ENCODE data around the gene ISL2. TPM values are rescaled to one million over a fixed set of nuclear protein-coding genes. Genes with fewer than 3 reads are reported as not detected.
"Not testable (repeated sequence)": the region's sequence is repeated elsewhere in the genome, so short reads cannot be mapped to it uniquely, and the experiment has no call there.

Gene ISL2
- total RNA-seq = 0.62 TPM

- DNase-seq (ENCODE audit: low spot score) = no peak
These were observed at the start of gene ISL2 for GRCh38 chr15:76336254-76337058. Gene ISL2, plus strand, starts transcription at chr15:76336773. Its CDS starts 111 bp downstream, at chr15:76336884.

DNA sequence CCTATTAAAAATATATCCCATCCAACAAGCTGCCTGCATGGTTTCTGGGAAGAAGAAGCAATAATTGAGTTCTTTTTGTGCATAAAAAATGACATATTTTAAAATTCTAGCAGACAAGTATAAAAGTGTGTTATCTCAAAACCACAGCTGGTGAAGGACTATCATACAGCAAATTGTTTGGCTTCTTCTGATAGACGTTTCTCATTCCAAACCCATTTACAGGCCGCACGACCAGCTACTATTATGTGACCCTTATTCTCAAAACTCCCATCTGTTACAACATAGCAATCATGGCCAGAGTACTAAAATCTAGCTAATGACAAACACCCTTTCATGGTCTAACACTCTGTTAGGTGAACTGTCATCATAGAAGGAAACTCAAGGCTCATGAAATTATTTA is 47.0 kb upstream of the ISL2 start:
- no peak for DNase-seq (ENCODE audit: low spot score)

- DNase-seq (ENCODE audit: low spot score) = no peak
These were observed 43.2 kb upstream of the ISL2 start for GRCh38 chr15:76293361-76293760.

DNA sequence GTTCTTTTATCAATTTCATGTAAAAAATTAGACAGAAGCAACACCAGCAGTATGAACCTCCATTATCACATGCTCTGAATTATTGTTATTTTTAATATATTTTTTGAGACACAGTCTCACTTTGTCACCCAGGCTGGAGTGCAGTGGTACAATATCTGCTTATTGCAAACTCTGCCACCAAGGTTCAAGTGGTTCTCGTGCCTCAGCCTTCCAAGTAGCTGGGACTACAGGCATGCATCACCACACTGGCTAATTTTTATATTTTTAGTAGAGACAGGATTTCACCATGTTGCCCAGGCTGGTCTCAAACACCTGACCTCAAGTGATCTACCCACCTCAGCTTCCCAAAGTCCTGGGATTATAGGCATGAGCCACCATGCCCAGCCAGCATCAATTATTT is 42.1 kb upstream of the ISL2 start:
- DNase-seq (ENCODE audit: low spot score) = not testable (repeated sequence)

- no peak for DNase-seq (ENCODE audit: low spot score)
These were observed 39.7 kb upstream of the ISL2 start for GRCh38 chr15:76296849-76297248.

GRCh38 chr15:76297951-76298350 is 38.6 kb upstream of the ISL2 start:
- DNase-seq (ENCODE audit: low spot score) = not testable (repeated sequence)

DNA sequence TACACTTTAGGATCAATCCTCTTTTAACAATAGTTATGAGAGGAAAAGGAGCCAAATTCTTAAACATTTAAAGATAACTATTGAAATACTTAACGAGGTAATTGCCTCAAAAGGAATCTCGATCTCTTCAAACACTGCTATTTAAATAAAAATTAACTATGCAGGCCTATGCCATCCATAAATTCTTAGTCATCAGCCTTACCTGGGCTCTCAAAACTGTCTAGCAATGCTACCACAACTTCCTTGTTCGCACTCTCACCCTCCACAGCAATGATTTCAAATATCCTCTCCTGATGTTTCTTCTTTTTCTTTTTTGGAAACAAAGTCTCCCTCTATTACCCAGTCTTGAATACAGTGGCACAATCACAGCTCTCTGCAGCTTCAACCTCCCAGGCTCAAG is 37.6 kb upstream of the ISL2 start:
- DNase-seq (ENCODE audit: low spot score) = no peak

DNA sequence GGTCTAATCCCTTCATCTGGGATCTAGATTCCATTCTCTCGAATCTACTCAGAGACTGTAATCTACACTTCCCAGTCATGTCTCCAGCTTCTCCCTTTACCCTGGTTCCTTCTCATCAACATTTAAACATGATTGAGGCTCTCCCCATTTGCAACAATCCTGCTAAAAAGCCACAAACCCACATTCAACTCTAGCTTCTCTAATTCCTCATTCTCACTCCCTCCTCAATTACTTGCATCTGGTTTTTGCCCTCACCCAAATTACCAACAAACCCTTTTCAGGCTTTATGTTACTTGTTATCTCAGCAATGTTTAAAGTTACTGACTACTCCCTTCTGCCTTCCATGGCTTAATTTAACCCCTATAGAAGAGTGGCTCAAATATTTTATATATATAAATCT is 36.8 kb upstream of the ISL2 start:
- no peak for DNase-seq (ENCODE audit: low spot score)

DNA sequence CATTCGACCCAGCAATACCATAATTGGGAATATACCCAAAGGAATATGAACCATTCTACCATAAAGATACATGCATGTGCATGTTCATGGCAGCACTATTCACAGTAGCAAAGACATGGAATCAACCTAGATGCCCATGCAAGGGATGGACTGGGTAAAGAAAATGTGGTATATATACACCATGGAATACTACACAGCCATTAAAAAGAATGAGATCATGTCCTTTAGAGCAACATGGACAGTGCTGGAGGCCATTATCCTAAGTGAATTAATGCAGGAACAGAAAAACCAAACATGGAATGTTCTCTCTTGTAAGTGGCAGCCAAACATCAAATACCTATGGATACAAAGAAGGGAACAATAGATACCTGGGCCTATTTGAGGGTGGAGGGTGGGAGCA is 32.7 kb upstream of the ISL2 start:
- no peak for DNase-seq (ENCODE audit: low spot score)

DNA sequence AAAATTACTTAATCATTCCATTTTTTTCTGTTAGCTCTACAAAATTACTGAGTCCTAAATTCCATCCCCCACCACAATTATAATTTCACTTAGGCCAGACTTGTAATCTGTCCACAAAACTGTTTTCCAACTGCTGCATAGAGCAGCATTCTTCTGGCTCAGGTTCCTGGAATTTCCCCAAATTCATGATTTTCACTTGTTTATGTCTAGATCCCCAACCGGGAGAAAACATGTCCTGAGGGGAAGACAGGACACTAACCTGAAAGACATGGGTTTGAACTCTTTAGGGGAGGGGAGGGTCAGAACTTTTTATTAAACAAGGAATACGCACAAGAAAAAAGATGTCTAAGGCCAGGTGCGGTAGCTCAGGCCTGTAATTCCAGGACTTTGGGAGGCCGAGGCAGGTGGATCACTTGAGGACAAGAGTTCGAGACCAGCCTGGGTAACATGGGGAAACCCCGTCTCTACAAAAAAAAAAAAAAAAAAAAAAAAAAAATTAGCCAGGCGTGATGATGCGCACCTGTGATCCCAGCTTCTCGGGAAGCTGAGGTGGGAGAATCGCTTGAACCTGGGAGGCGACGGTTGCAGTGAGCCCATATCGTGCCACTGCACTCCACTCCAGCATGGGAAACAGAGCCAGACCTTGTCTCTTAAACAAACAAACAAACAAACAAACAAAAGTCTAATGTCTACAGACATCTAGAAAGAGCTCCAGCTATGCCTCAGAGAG is 26.8 kb upstream of the ISL2 start:
- DNase-seq (ENCODE audit: low spot score) = no peak

GRCh38 chr15:76310475-76311099 is 26.0 kb upstream of the ISL2 start:
- DNase-seq (ENCODE audit: low spot score) = no peak

DNA sequence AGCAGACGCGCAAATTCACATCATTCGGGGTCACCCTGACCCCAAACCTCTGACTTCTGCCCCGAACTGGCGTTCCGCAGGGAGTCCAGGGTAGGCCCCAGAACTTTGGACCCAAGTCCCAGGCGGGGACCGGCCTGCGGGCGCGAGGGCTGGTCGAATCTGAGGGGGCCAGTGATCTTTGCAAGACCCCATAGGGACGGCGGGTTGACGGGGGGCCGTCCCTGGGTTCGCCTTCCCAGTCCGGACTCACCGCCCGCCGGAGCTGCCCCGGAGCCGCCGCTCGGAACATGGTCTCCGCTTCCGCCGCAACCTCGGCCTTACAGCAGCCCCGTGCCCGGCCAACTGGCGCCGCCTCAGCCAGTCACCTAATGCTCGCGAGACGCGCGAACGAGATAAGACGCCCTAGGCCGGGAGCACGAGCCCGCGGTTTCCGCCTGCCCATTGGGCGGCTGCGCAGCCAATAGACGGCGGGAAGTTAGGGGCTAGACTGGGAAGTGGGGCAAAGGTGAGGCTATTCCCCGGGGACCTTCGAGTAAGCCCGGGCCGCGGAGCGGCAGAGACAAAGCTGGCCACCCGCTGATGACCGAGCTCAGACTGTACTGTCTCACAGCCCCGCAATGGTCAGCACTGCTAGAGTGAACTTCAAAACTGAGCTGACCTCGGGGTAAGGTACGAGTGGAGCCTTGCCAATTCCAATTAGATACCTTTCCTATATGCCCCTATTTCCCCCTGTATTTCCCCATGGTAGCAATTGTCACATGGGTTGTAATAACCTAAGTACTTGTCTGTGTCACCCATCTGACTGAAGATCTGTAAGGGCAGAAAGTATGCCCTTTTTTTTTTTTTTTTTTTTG is 25.2 kb upstream of the ISL2 start, which contains the start of gene ETFA:
TSS of gene ETFA (minus strand) at position 370 of the 854 bp plus-strand sequence. CDS start at position 289, 81 bp downstream.
- peak; percentile 96 for DNase-seq (ENCODE audit: low spot score)

DNA sequence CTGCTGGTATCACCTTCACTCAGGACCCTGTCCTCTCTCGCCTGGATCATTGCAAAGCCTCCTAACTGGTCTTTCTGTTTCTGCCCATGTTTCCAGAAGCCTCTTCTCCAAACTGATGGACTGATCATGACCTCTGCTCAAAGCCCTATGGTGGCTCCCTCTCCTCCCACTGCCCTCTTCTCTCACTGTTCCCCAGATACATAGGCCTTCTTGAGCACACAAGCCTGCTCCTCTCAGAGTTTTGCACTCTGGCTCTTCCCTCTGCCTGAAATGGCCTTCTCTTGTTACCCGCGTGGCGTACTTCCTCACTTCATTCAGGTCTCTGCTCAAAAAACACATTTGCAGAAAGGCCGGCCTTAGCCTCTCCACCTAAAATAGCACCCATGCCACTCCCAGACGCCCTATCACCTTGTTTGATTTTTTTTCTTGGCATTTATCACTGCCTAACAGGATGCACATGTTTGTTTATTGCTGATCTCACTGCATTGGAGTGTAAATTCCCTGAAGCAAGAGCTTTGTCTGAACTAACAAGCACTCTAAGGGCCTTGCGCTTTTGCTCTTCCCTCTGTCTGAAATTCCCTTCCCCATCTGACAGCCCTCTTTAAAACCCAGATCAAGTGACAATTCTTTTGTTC is 23.9 kb upstream of the ISL2 start:
- no peak for DNase-seq (ENCODE audit: low spot score)

GRCh38 chr15:76313175-76313567 is 23.4 kb upstream of the ISL2 start:
- DNase-seq (ENCODE audit: low spot score) = not testable (repeated sequence)

DNA sequence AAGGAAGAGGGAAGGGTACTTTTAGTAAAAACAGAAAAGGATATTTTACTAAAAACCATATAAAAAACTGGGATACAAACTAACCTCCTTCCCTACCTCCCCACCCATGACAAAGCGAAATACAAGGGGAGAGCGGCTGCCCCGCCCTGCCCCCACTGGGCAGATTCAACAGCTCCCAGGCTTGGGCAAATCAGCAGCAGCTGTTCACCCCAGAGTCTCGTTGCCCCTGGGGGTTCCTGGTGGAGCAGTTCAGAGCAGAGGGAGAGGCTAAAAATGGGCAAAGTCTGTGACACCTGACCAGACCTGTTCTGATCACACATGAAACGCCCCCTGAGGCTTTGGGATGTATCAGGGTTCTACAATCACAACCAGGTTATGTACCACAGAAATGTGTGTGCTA is 22.8 kb upstream of the ISL2 start:
- no peak for DNase-seq (ENCODE audit: low spot score)

DNA sequence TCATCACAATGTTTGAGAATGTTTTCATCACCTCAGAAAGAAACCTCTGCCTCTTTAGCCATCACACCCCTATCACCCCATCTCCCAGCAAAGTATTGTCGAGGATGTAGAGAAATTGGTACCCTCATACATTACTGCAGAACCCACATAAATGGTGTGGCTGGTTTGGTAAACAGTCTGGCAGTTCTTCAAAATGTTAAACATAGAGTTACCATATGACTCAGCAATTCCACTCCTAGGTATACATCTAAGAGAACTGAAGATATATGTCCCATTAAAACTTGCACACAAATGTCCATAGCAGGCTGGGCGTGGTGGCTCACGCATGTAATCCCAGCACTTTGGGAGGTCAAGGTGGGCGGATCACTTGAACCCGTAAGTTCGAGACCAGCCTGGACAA is 16.6 kb upstream of the ISL2 start:
- no peak for DNase-seq (ENCODE audit: low spot score)

GRCh38 chr15:76321171-76321570 is 15.4 kb upstream of the ISL2 start:
- no peak for DNase-seq (ENCODE audit: low spot score)

GRCh38 chr15:76321602-76322001 is 15.0 kb upstream of the ISL2 start:
- no peak for DNase-seq (ENCODE audit: low spot score)

GRCh38 chr15:76324066-76324465 is 12.5 kb upstream of the ISL2 start:
- no peak for DNase-seq (ENCODE audit: low spot score)

DNA sequence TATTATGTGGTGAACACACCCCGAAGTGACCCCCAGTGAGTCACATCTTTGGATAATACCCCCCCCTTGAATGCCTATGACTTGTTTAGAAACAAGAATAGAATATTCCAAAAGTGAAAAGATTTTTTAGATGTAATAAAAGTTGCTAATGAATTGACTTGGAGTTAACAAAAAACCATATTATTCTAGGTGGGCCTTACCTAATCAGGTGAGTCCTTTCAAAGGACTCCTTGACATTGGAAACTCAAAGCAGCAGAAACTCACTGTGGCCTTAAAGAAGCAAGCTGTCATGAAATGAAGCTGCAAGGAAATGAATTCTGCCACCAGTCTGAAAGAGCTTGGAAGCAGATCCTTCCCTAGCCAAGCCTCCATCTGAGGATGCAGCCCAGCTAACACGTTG is 10.9 kb upstream of the ISL2 start:
- DNase-seq (ENCODE audit: low spot score) = no peak

All from ureter (tissue), 1 donor.